Neural progenitor cell (in vitro differentiated cells): ENCODE measurements around the gene PRKCSH. TPM values are rescaled to one million over a fixed set of nuclear protein-coding genes. Genes with fewer than 3 reads are reported as not detected.
A peak's percentile ranks its signal among the peaks of the same experiment; 100 is the strongest.

Experiments
- DNase-seq: peaks from one replicate; pipeline ENCODE4 v3.0.0-alpha.2; 2016; ENCODE audit warnings: low spot score
- H2AFZ ChIP-seq: fragments of 200-600 bp; sonication (generic); replicated peaks from 2 replicates; pipeline ENCODE4 v1.6.1; 2016; ENCODE audit warnings: antibody characterized with exemption
- H3F3A ChIP-seq: fragments of 200-600 bp; sonication (generic); 2 replicates; pipeline ENCODE4 v1.6.1; 2016; ENCODE audit warnings: antibody characterized with exemption, low read depth
- H3K27ac ChIP-seq: fragments of 200-600 bp; sonication (generic); 2 replicates; pipeline ENCODE4 v1.5.1; 2016; ENCODE audit warnings: mild to moderate bottlenecking
- H3K27me3 ChIP-seq: fragments of 200-600 bp; sonication (generic); 2 replicates; pipeline ENCODE4 v1.6.1; 2016; ENCODE audit warnings: mild to moderate bottlenecking, moderate library complexity
- H3K36me3 ChIP-seq: fragments of 200-600 bp; sonication (generic); 2 replicates; pipeline ENCODE4 v1.5.1; 2016
- H3K4me1 ChIP-seq: fragments of 200-600 bp; sonication (generic); 2 replicates; pipeline ENCODE4 v1.6.1; 2016; ENCODE audit warnings: mixed run types
- H3K4me2 ChIP-seq: fragments of 200-600 bp; sonication (generic); 2 replicates; pipeline ENCODE4 v1.6.1; 2016
- H3K4me3 ChIP-seq: fragments of 200-600 bp; sonication (generic); 2 replicates; pipeline ENCODE4 v1.5.1; 2016
- H3K79me2 ChIP-seq: fragments of 200-600 bp; sonication (generic); 2 replicates; pipeline ENCODE4 v1.6.1; 2016; ENCODE audit warnings: low read depth
- H3K9ac ChIP-seq: fragments of 200-600 bp; sonication (generic); 2 replicates; pipeline ENCODE4 v1.6.1; 2016
- H3K9me3 ChIP-seq: fragments of 200-600 bp; sonication (generic); 2 replicates; pipeline ENCODE4 v1.5.1; 2016; ENCODE audit warnings: low read depth
- H4K20me1 ChIP-seq: fragments of 200-600 bp; sonication (generic); 2 replicates; pipeline ENCODE4 v1.6.1; 2016; ENCODE audit warnings: low read depth
- H3K27ac Mint-ChIP-seq: 3 replicates; pipeline ENCODE4 v1.8.0; 2021; ENCODE audit warnings: mixed read lengths
- H3K27me3 Mint-ChIP-seq: 2 replicates; pipeline ENCODE4 v1.8.0; 2022; ENCODE audit warnings: low read depth, mild to moderate bottlenecking, inconsistent platforms, moderate library complexity, mixed read lengths; ENCODE audit not compliant: insufficient read depth
- H3K36me3 Mint-ChIP-seq: 3 replicates; pipeline ENCODE4 v1.8.0; 2021; ENCODE audit warnings: mixed read lengths
- H3K4me1 Mint-ChIP-seq: 3 replicates; pipeline ENCODE4 v1.8.0; 2021; ENCODE audit warnings: mixed read lengths
- H3K4me3 Mint-ChIP-seq: 3 replicates; pipeline ENCODE4 v1.8.0; 2021; ENCODE audit warnings: mild to moderate bottlenecking, moderate library complexity, mixed read lengths
- H3K9me3 Mint-ChIP-seq: 3 replicates; pipeline ENCODE4 v1.8.0; 2020; ENCODE audit warnings: mixed read lengths
- EZH2 ChIP-seq: fragments of 200-600 bp; sonication (generic); IDR thresholded peaks from 2 replicates; pipeline ENCODE4 v1.6.1; 2017; ENCODE audit warnings: antibody characterized with exemption, mild to moderate bottlenecking, moderate library complexity
- EZH2phosphoT487 ChIP-seq: fragments of 200-600 bp; sonication (generic); IDR thresholded peaks from 2 replicates; pipeline ENCODE4 v1.6.1; 2017; ENCODE audit warnings: antibody characterized with exemption
- total RNA-seq: library from RNA; depleted of rRNA; stranded (reverse); fragments of >200 nt; gene quantifications from 2 replicates; pipeline ENCODE4 v1.2.3, GENCODE V29; 2015; ENCODE audit warnings: low replicate concordance
- TF ChIP-seq, protein P1 (sequence below): fragments of 200-600 bp; sonication (generic); IDR thresholded peaks from 2 replicates; pipeline ENCODE4 v1.5.1; 2017; ENCODE audit warnings: antibody characterized with exemption, mild to moderate bottlenecking

PRKCSH gene, protein sequence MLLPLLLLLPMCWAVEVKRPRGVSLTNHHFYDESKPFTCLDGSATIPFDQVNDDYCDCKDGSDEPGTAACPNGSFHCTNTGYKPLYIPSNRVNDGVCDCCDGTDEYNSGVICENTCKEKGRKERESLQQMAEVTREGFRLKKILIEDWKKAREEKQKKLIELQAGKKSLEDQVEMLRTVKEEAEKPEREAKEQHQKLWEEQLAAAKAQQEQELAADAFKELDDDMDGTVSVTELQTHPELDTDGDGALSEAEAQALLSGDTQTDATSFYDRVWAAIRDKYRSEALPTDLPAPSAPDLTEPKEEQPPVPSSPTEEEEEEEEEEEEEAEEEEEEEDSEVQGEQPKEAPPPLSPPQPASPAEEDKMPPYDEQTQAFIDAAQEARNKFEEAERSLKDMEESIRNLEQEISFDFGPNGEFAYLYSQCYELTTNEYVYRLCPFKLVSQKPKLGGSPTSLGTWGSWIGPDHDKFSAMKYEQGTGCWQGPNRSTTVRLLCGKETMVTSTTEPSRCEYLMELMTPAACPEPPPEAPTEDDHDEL
- total RNA-seq: 53.6 and 130 TPM in 2 replicates

DNA sequence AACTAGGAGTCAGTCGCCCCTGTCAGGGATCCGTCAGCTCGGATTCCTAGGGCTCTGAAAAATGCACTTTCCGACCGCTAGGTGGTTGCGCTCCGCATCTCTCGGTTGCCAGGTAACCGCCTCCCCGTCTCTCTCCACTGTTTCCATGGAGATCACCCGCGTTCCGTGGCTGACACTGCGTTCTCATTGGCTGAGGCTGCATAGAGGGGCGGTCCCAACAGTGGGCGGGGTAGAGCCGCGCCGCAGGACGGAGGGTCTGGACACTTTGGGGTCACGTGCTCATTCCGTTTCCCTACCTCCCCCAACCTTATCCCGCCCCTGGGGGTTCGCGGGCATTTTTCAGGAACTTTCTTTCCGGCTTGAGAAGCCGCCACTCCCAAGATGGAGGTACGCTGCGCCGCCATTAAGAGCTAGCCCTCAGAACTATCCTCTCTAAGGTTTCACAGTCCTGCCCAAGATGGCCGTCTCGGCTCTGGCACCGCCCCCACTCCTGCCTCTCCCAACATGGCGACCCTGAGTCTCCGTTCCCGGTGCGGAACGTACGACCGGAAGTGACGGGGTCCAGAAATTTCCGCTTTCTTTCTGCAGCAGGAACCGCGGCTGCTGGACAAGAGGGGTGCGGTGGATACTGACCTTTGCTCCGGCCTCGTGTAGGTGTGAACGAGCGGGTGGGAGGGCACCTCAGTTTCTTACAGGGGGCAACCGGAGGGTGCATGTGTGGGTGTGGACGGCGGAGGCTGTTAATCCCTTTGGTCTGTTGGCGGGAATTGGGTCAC lies at the start of gene PRKCSH, which contains the start of gene ODAD3:
Gene PRKCSH, plus strand, starts transcription at position 579 of the 776 bp plus-strand sequence. CDS start 483 bp downstream, outside the sequence.
Gene ODAD3, minus strand, starts transcription at position 65 of the 776 bp plus-strand sequence. CDS start 105 bp downstream, outside the sequence.
- H2AFZ ChIP-seq: peak within 1 kb of the TSS; percentile 97

DNA sequence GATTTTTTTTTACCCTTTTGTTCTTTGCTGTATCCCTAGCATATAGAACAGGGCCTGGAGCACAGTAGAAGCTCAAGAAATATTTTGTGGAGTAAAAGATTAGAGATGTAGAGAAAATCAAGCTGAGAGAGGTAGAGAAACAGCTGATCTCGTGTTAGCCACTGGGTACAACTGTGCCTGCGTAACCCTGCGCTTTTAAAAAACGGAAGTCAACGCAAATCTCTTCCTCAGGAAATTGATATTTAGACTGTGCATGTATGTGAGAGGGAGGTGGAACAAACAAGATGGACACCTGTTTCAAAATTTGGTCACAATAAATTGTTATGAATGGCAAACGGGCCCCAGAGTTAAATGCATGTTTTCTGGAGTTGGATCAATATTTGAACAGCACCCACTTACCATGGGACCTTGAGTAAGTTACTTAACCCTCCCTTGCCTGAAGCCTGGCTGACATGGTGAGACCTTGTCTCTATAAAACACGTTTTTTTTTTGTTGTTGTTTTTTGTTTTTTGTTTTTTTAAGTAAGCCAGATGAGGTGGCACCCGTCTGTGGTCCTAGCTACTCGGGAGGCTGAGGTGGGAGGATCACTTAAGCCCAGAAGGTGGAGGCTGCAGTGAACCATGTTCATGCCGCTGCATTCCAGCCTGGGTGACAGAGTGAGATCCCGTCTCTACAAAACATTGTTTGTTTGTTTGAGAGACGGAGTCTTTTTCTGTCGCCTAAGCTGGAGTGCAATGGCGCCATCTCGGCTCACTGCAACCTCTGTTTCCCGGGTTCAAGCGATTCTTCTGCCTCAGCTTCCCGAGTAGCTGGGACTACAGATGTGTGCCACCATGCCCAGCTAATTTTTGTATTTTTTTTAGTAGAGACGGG lies 48.0 kb upstream of the PRKCSH start:
- no peaks in the 10 kb centered on the region for H3K9me3 Mint-ChIP-seq
- TF ChIP-seq, protein P1, sequence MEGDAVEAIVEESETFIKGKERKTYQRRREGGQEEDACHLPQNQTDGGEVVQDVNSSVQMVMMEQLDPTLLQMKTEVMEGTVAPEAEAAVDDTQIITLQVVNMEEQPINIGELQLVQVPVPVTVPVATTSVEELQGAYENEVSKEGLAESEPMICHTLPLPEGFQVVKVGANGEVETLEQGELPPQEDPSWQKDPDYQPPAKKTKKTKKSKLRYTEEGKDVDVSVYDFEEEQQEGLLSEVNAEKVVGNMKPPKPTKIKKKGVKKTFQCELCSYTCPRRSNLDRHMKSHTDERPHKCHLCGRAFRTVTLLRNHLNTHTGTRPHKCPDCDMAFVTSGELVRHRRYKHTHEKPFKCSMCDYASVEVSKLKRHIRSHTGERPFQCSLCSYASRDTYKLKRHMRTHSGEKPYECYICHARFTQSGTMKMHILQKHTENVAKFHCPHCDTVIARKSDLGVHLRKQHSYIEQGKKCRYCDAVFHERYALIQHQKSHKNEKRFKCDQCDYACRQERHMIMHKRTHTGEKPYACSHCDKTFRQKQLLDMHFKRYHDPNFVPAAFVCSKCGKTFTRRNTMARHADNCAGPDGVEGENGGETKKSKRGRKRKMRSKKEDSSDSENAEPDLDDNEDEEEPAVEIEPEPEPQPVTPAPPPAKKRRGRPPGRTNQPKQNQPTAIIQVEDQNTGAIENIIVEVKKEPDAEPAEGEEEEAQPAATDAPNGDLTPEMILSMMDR: no peak
- TF ChIP-seq EZH2: no peak
- no peak for TF ChIP-seq EZH2phosphoT487
- peaks cover 22% of the 10 kb centered on the region for H3K27me3 Mint-ChIP-seq

More for the DNA sequence above, at the start of gene PRKCSH, which contains the start of gene ODAD3:
- peaks cover 28% of the 10 kb centered on the region for H3K79me2 ChIP-seq
- H3K27ac ChIP-seq: no peak within 1 kb of the TSS
- Mint-ChIP-seq H3K36me3 (peaks cover 13% of the 10 kb centered on the region), H3K27ac (peak within 1 kb of the TSS; percentile 94), H3K4me1 (peaks cover 21% of the 10 kb centered on the region), H3K9me3 (no peaks in the 10 kb centered on the region), H3K4me3 (peak within 1 kb of the TSS; percentile 100), H3K27me3 (peaks cover 7% of the 10 kb centered on the region)
- H3K4me3 ChIP-seq: peak within 1 kb of the TSS; percentile 64
- peak; percentile 100 for DNase-seq
- peaks cover 16% of the 10 kb centered on the region for H3F3A ChIP-seq
- no peaks in the 10 kb centered on the region for H3K9me3 ChIP-seq
- no peak for TF ChIP-seq EZH2
- TF ChIP-seq, protein P1: peak; percentile 81
- no peak for TF ChIP-seq EZH2phosphoT487
- no peaks in the 10 kb centered on the region for H4K20me1 ChIP-seq
- H3K36me3 ChIP-seq: peaks cover 5% of the 10 kb centered on the region
- peaks cover 11% of the 10 kb centered on the region for H3K4me1 ChIP-seq
- H3K27me3 ChIP-seq: no peaks in the 10 kb centered on the region
- peak within 1 kb of the TSS; percentile 97 for H3K4me2 ChIP-seq
- H3K9ac ChIP-seq: peak within 1 kb of the TSS; percentile 87

DNA sequence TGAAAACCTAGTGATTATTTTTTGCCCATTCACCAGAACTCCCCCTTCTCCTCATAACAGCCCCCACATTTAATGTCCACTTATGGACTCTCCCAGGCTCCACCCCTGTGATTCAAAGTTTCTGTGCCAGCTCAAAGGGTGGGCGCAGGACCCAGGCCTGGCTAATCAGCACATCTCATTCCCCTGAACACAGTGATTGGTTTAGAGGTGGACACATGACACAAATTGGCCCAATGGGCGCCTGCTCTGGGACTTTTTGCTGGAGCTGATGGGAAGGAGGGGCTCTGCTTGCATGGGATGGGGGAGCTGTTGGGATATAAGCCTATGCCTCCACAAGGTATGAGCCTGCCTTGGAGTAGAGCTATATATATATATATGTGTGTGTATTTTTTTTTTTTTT lies 45.1 kb upstream of the PRKCSH start:
- no peaks in the 10 kb centered on the region for H3K79me2 ChIP-seq
- no peaks in the 10 kb centered on the region for H3K9me3 ChIP-seq
- no peak overlapping the region for H3K9ac ChIP-seq
- no peaks in the 10 kb centered on the region for H4K20me1 ChIP-seq
- no peak overlapping the region for H2AFZ ChIP-seq
- H3K4me3 ChIP-seq: no peak overlapping the region
- H3K36me3 ChIP-seq: no peaks in the 10 kb centered on the region
- no peaks in the 10 kb centered on the region for H3F3A ChIP-seq
- no peak overlapping the region for H3K27ac Mint-ChIP-seq
- no peak overlapping the region for H3K27ac ChIP-seq
- no peaks in the 10 kb centered on the region for H3K36me3 Mint-ChIP-seq
- no peaks in the 10 kb centered on the region for H3K4me1 Mint-ChIP-seq
- DNase-seq: no peak
- H3K4me3 Mint-ChIP-seq: no peak overlapping the region
- no peak overlapping the region for H3K4me2 ChIP-seq
- TF ChIP-seq EZH2 (no peak), EZH2phosphoT487 (no peak)
- TF ChIP-seq, protein P1: no peak
- H3K27me3 Mint-ChIP-seq: peaks cover 11% of the 10 kb centered on the region
- no peaks in the 10 kb centered on the region for H3K27me3 ChIP-seq
- H3K4me1 ChIP-seq: no peaks in the 10 kb centered on the region
- H3K9me3 Mint-ChIP-seq: no peaks in the 10 kb centered on the region

More for the DNA sequence above, 48.0 kb upstream of the PRKCSH start:
- Mint-ChIP-seq H3K36me3 (no peaks in the 10 kb centered on the region), H3K4me1 (peaks cover 9% of the 10 kb centered on the region), H3K27ac (no peak overlapping the region), H3K4me3 (no peak overlapping the region)
- no peaks in the 10 kb centered on the region for H3K36me3 ChIP-seq
- no peaks in the 10 kb centered on the region for H3K79me2 ChIP-seq
- H3K9ac ChIP-seq: no peak overlapping the region
- H3K4me2 ChIP-seq: no peak overlapping the region
- no peak overlapping the region for H3K4me3 ChIP-seq
- DNase-seq: no peak
- H2AFZ ChIP-seq: no peak overlapping the region
- H4K20me1 ChIP-seq: peaks cover 9% of the 10 kb centered on the region
- H3K27ac ChIP-seq: no peak overlapping the region
- no peaks in the 10 kb centered on the region for H3K9me3 ChIP-seq
- no peaks in the 10 kb centered on the region for H3K4me1 ChIP-seq
- peaks cover 25% of the 10 kb centered on the region for H3F3A ChIP-seq
- peaks cover 17% of the 10 kb centered on the region for H3K27me3 ChIP-seq
